Esophagus squamous epithelium (tissue), 4 donors: ENCODE data around the gene AGO3.

ENCODE experiments used
- POLR2A ChIP-seq, 4 donors: fragments of 450-650 bp; IDR thresholded peaks; one replicate each; pipeline ENCODE4 v1.6.1; 2017; ENCODE audit warnings: antibody characterized with exemption in 4 of 4, mild to moderate bottlenecking in 4 of 4, moderate library complexity in 3 of 4
- TF ChIP-seq, protein P1 (sequence below), 6 experiments: fragments of 450-650 bp in 4 of 6; fragments of 200-600 bp in 2 of 6; sonication (generic) in 2 of 6; IDR thresholded peaks; one replicate each; pipeline ENCODE4 v1.5.1; 2016 to 2019; ENCODE audit warnings: antibody characterized with exemption in 6 of 6, mild to moderate bottlenecking in 4 of 6, moderate library complexity in 4 of 6

DNA sequence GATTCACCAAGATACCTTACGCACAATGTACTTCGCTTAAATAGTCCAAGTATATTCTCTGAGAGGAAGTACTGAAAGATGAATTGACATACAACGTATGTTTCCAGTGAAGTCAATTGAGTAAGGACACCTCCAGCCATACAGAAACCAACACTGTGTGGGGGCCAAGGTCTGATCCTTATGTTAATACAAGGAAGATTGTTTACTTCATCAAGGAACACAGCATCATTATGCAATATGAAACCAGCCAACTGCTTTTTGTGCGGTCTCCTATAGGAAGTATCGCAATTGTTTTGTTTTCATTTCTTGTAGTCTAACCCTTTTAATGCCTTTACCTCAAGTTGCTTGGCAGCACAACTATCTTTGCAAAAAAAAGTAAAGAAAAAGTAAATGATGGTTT is 124.8 kb downstream of the AGO3 start:
- TF ChIP-seq, protein P1, sequence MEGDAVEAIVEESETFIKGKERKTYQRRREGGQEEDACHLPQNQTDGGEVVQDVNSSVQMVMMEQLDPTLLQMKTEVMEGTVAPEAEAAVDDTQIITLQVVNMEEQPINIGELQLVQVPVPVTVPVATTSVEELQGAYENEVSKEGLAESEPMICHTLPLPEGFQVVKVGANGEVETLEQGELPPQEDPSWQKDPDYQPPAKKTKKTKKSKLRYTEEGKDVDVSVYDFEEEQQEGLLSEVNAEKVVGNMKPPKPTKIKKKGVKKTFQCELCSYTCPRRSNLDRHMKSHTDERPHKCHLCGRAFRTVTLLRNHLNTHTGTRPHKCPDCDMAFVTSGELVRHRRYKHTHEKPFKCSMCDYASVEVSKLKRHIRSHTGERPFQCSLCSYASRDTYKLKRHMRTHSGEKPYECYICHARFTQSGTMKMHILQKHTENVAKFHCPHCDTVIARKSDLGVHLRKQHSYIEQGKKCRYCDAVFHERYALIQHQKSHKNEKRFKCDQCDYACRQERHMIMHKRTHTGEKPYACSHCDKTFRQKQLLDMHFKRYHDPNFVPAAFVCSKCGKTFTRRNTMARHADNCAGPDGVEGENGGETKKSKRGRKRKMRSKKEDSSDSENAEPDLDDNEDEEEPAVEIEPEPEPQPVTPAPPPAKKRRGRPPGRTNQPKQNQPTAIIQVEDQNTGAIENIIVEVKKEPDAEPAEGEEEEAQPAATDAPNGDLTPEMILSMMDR (IDR thresholded peaks at IDR 0.05) = no peak
- no peak for TF ChIP-seq POLR2A (IDR thresholded peaks at IDR 0.05)
